Measurements from ENCODE around the gene KRTAP5-1. TPM values are rescaled to one million over a fixed set of nuclear protein-coding genes. Genes with fewer than 3 reads are reported as not detected.
"Not testable (repeated sequence)": the region's sequence is repeated elsewhere in the genome, so short reads cannot be mapped to it uniquely, and the experiment has no call there.

The KRTAP5-1 gene
- total RNA-seq, 2 donors from 2014 or later, result not detected

DNA sequence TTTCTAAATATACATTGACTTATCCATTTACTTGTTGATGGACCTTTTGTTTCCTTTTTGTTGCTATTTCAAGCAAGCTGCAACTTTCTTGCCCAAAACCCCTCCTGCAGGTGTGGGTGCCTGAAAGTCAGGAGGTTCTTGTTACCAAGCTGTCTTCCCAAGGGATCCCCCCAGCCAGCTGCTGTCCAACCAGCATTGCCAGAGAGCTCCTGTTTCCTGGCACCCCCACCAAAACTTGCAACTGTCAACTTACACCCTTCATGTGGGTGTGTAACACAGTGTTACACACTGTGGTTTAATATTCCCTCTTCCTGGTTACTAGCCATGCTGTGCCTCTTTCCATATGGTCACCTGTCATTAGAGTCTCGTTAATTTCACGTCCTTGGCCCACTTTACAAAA is 1.6 kb upstream of the KRTAP5-1 start:
- H3K27me3 ChIP-seq, result no peaks in the 10 kb centered on the region
- no peaks in the 10 kb centered on the region for H3K9me3 ChIP-seq
- no peaks in the 10 kb centered on the region for H3K4me1 ChIP-seq
- DNase-seq, result no peak
- intact Hi-C loops (cut with DNase I), result no loop called here
- no peak overlapping the region for H3K27ac ChIP-seq
- H3K36me3 ChIP-seq, result no peaks in the 10 kb centered on the region
- no peak overlapping the region for H3K4me3 ChIP-seq
- TF ChIP-seq, protein P1, sequence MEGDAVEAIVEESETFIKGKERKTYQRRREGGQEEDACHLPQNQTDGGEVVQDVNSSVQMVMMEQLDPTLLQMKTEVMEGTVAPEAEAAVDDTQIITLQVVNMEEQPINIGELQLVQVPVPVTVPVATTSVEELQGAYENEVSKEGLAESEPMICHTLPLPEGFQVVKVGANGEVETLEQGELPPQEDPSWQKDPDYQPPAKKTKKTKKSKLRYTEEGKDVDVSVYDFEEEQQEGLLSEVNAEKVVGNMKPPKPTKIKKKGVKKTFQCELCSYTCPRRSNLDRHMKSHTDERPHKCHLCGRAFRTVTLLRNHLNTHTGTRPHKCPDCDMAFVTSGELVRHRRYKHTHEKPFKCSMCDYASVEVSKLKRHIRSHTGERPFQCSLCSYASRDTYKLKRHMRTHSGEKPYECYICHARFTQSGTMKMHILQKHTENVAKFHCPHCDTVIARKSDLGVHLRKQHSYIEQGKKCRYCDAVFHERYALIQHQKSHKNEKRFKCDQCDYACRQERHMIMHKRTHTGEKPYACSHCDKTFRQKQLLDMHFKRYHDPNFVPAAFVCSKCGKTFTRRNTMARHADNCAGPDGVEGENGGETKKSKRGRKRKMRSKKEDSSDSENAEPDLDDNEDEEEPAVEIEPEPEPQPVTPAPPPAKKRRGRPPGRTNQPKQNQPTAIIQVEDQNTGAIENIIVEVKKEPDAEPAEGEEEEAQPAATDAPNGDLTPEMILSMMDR (IDR thresholded peaks at IDR 0.05), result no peak
- no peak overlapping the region for H3K9ac ChIP-seq (ENCODE audit: low read depth in 2 of 2, low read length in 2 of 2)

DNA sequence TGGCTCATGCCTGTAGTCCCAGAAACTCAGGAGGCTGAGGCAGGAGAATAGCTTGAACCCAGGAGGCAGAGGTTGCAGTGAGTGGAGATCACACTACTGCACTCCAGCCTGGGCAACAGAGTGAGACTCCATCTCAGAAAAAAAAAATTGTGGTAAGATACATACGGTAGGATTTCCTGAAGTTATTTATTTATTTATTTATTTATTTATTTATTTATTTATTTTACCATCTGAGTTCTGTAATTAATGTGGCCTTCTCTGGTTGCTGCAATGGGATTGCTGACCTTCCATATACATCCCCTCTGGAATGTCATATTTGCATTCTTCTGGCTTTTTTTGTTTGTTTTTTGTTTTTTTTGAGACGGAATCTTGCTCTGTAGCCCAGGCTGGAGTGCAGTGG is 2.2 kb downstream of the KRTAP5-1 start:
- intact Hi-C loops (cut with DNase I); H3K36me3 ChIP-seq; H3K4me1 ChIP-seq; H3K9me3 ChIP-seq; DNase-seq; H3K4me3 ChIP-seq; H3K9ac ChIP-seq (ENCODE audit: low read depth in 2 of 2, low read length in 2 of 2); H3K27ac ChIP-seq; H3K27me3 ChIP-seq: not testable (repeated sequence)

DNA sequence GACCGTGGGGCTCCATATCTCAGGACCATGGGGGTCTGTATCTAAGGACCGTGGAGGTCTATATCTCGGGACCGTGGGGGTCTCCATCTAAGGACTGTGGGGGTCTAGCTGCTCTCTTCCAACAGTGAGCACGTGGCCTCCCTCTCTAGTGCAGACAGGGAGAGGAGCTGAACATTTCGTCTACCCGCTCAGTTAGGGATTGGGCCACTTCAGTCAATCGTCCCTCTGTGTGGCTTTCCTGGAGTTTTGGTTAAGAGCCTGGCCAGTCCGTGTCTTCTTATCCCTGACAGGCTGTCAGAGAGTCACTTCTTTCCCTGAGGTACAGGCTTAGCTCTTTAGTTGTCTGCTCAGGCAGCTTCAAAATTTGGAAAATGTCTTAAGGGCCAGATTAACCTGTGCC is 3.1 kb downstream of the KRTAP5-1 start:
- DNase-seq, result no peak
- Histone ChIP-seq H3K36me3 (no peaks in the 10 kb centered on the region), H3K9ac (ENCODE audit: low read depth in 2 of 2, low read length in 2 of 2) (no peak overlapping the region), H3K9me3 (no peaks in the 10 kb centered on the region), H3K27ac (no peak overlapping the region), H3K4me3 (no peak overlapping the region), H3K27me3 (no peaks in the 10 kb centered on the region), H3K4me1 (no peaks in the 10 kb centered on the region)
- TF ChIP-seq, protein P1 (IDR thresholded peaks at IDR 0.05), result no peak
- intact Hi-C loops (cut with DNase I), result no loop called here

GRCh38 chr11:1576825-1577224 is 8.3 kb downstream of the KRTAP5-1 start:
- no peaks in the 10 kb centered on the region for H3K36me3 ChIP-seq
- H3K27me3 ChIP-seq, result no peaks in the 10 kb centered on the region
- TF ChIP-seq, protein P1 (IDR thresholded peaks at IDR 0.05), result no peak
- no peak overlapping the region for H3K4me3 ChIP-seq
- DNase-seq, result no peak
- no peak overlapping the region for H3K27ac ChIP-seq
- H3K4me1 ChIP-seq, result no peaks in the 10 kb centered on the region
- intact Hi-C loops (cut with DNase I), result loop anchor here (5.0 kb wide), 1 partner anchor 35 kb away; no protein-coding TSS in a partner anchor
- no peaks in the 10 kb centered on the region for H3K9me3 ChIP-seq
- H3K9ac ChIP-seq (ENCODE audit: low read depth in 2 of 2, low read length in 2 of 2), result no peak overlapping the region

DNA sequence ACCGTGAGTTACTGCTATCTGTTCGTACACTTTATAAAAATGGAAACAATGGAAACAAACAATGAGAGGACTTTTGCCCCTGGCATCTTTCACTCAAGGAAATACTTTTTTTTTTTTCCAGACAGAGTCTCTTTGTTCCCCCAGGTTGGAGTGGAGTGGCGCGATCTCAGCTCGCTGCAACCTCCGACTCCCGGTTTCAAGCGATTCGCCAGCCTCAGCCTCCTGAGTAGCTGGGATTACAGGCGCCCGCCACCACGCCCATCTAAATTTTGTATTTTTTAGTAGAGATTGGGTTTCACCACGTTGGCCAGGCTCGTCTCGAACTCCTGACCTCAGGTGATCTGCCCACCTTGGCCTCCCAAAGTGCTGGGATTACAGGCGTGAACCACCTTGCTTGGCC is 9.3 kb downstream of the KRTAP5-1 start:
- H3K36me3 ChIP-seq; H3K9ac ChIP-seq (ENCODE audit: low read depth in 2 of 2, low read length in 2 of 2); DNase-seq; H3K9me3 ChIP-seq; H3K4me1 ChIP-seq; H3K27me3 ChIP-seq; H3K4me3 ChIP-seq: not testable (repeated sequence)
- peak overlapping the region; percentile 29 for H3K27ac ChIP-seq
- intact Hi-C loops (cut with DNase I), result loop anchor here (5.0 kb wide), 1 partner anchor 33 kb away; no protein-coding TSS in a partner anchor

GRCh38 chr11:1574933-1575242 is 10.2 kb downstream of the KRTAP5-1 start:
- Histone ChIP-seq H3K36me3 (no peaks in the 10 kb centered on the region), H3K27ac (peak overlapping the region; percentile 87), H3K9me3 (no peaks in the 10 kb centered on the region), H3K4me3 (no peak overlapping the region), H3K27me3 (no peaks in the 10 kb centered on the region), H3K9ac (ENCODE audit: low read depth in 2 of 2, low read length in 2 of 2) (peak overlapping the region in 1 of 2 donors; percentile 13), H3K4me1 (no peaks in the 10 kb centered on the region)
- no peak for DNase-seq
- intact Hi-C loops (cut with DNase I), result loop anchor here (5.0 kb wide), 1 partner anchor 33 kb away; no protein-coding TSS in a partner anchor
- TF ChIP-seq, protein P1 (IDR thresholded peaks at IDR 0.05), result peak; percentile 5

Measured in colonic mucosa (tissue), 4 donors.